GM23338 (cell line): ENCODE data around the gene SYNE1. TPM values are rescaled to one million over a fixed set of nuclear protein-coding genes. Genes with fewer than 3 reads are reported as not detected.

ENCODE experiments used
- ATAC-seq: fragments of 200-7000 bp; cut with Tn5 transposase; 3 replicates; pipeline ENCODE4 v1.9.1; 2020
- DNase-seq: peaks from one replicate; pipeline ENCODE4 v3.0.0-alpha.2; 2015; ENCODE audit warnings: low spot score
- H2AFZ ChIP-seq: fragments of 200-600 bp; sonication (generic); 2 replicates; pipeline ENCODE4 v1.8.0; 2016; ENCODE audit warnings: antibody characterized with exemption, mild to moderate bottlenecking, moderate library complexity
- H3F3A ChIP-seq: fragments of 200-600 bp; sonication (generic); replicated peaks from 2 replicates; pipeline ENCODE4 v1.8.0; 2017; ENCODE audit warnings: antibody characterized with exemption, mixed run types, low read depth
- H3K27ac ChIP-seq: fragments of 200-600 bp; sonication (generic); 2 replicates; pipeline ENCODE4 v1.6.1; 2016; ENCODE audit warnings: low read depth
- H3K27me3 ChIP-seq: fragments of 200-600 bp; sonication (generic); 2 replicates; pipeline ENCODE4 v1.8.0; 2016; ENCODE audit warnings: mild to moderate bottlenecking, mixed run types, moderate library complexity; ENCODE audit not compliant: insufficient read depth
- H3K36me3 ChIP-seq: fragments of 200-600 bp; sonication (generic); 2 replicates; pipeline ENCODE4 v1.8.0; 2016; ENCODE audit warnings: mild to moderate bottlenecking; ENCODE audit not compliant: insufficient read depth
- H3K4me1 ChIP-seq: fragments of 200-600 bp; sonication (generic); 2 replicates; pipeline ENCODE4 v1.8.0; 2016; ENCODE audit warnings: mild to moderate bottlenecking, moderate library complexity; ENCODE audit not compliant: insufficient read depth
- H3K4me2 ChIP-seq: fragments of 200-600 bp; sonication (generic); 2 replicates; pipeline ENCODE4 v1.7.1; 2017; ENCODE audit warnings: mixed run types
- H3K4me3 ChIP-seq: fragments of 200-600 bp; sonication (generic); 2 replicates; pipeline ENCODE4 v1.6.1; 2016; ENCODE audit warnings: mixed run types
- H3K79me2 ChIP-seq: fragments of 200-600 bp; sonication (generic); replicated peaks from 2 replicates; pipeline ENCODE4 v1.8.0; 2017; ENCODE audit warnings: mild to moderate bottlenecking; ENCODE audit not compliant: insufficient read depth
- H3K9me2 ChIP-seq: fragments of 200-600 bp; sonication (generic); 2 replicates; pipeline ENCODE4 v1.8.0; 2017; ENCODE audit not compliant: insufficient read depth
- H4K20me1 ChIP-seq: fragments of 200-600 bp; sonication (generic); replicated peaks from 2 replicates; pipeline ENCODE4 v1.8.0; 2017; ENCODE audit warnings: mild to moderate bottlenecking; ENCODE audit not compliant: insufficient read depth
- H3K27ac Mint-ChIP-seq: 2 replicates; pipeline ENCODE4 v1.8.0; 2020; ENCODE audit warnings: inconsistent platforms, mild to moderate bottlenecking, moderate library complexity, mixed read lengths
- H3K27me3 Mint-ChIP-seq: 3 replicates; pipeline ENCODE4 v1.8.0; 2022; ENCODE audit warnings: low read depth, mild to moderate bottlenecking, moderate library complexity, mixed read lengths, inconsistent platforms; ENCODE audit not compliant: insufficient read depth, poor library complexity
- H3K36me3 Mint-ChIP-seq: 3 replicates; pipeline ENCODE4 v1.8.0; 2021; ENCODE audit warnings: low read depth, mild to moderate bottlenecking, inconsistent platforms, moderate library complexity, mixed read lengths
- H3K4me1 Mint-ChIP-seq: 3 replicates; pipeline ENCODE4 v1.8.0; 2020; ENCODE audit warnings: mild to moderate bottlenecking, inconsistent platforms, mixed read lengths
- H3K4me3 Mint-ChIP-seq: 3 replicates; pipeline ENCODE4 v1.8.0; 2021; ENCODE audit warnings: moderate library complexity, mild to moderate bottlenecking, inconsistent platforms, mixed read lengths
- H3K9me3 Mint-ChIP-seq: 3 replicates; pipeline ENCODE4 v1.8.0; 2020; ENCODE audit warnings: moderate library complexity, mild to moderate bottlenecking, inconsistent platforms, mixed read lengths
- CREB1 ChIP-seq: fragments of 250-450 bp; sonication (Bioruptor Pico); IDR thresholded peaks from 2 replicates; pipeline ENCODE4 v1.5.0; 2020; ENCODE audit warnings: low read depth, mild to moderate bottlenecking, moderate library complexity
- CTCF ChIP-seq, 2 experiments: fragments of 200-600 bp in 1 of 2; sonication (generic) in 1 of 2; conservative IDR thresholded peaks; 2 replicates each; pipeline versions ENCODE4 v1.5.1 to v1.6.1; 2016 to 2017; ENCODE audit warnings: antibody characterized with exemption in 2 of 2, low read depth in 2 of 2, mild to moderate bottlenecking in 2 of 2, moderate library complexity in 1 of 2
- EZH2 ChIP-seq: fragments of 200-600 bp; sonication (generic); IDR thresholded peaks from one replicate; pipeline ENCODE4 v1.8.0; 2017; ENCODE audit warnings: antibody characterized with exemption, mild to moderate bottlenecking, low read depth; ENCODE audit not compliant: unreplicated experiment
- EZH2phosphoT487 ChIP-seq: fragments of 200-600 bp; sonication (generic); IDR thresholded peaks from one replicate; pipeline ENCODE4 v1.8.1; 2018; ENCODE audit warnings: antibody characterized with exemption; ENCODE audit not compliant: unreplicated experiment
- JUNB ChIP-seq: IDR thresholded peaks from one replicate; pipeline ENCODE4 v1.6.1; 2016; ENCODE audit warnings: antibody characterized with exemption; ENCODE audit not compliant: unreplicated experiment
- NANOG ChIP-seq: IDR thresholded peaks from 2 replicates; pipeline ENCODE4 v1.6.1; 2016; ENCODE audit warnings: antibody characterized with exemption, borderline replicate concordance
- POLR2AphosphoS5 ChIP-seq: IDR thresholded peaks from 2 replicates; pipeline ENCODE4 v1.6.1; 2016; ENCODE audit warnings: antibody characterized with exemption, low read depth
- REST ChIP-seq: IDR thresholded peaks from one replicate; pipeline ENCODE4 v1.6.1; 2018; ENCODE audit warnings: antibody characterized with exemption; ENCODE audit not compliant: unreplicated experiment
- STAT1 ChIP-seq: IDR thresholded peaks from one replicate; pipeline ENCODE4 v1.6.1; 2016; ENCODE audit warnings: antibody characterized with exemption; ENCODE audit not compliant: unreplicated experiment
- ZNF114 ChIP-seq: fragments of 250-450 bp; sonication (Bioruptor Pico); IDR thresholded peaks from 2 replicates; pipeline ENCODE4 v1.5.0; 2020; ENCODE audit warnings: mild to moderate bottlenecking, moderate library complexity
- ZNF331 ChIP-seq: fragments of 250-450 bp; sonication (Bioruptor Pico); IDR thresholded peaks from 2 replicates; pipeline ENCODE4 v1.5.0; 2020; ENCODE audit warnings: low read depth, mild to moderate bottlenecking, moderate library complexity
- polyA plus RNA-seq: library from polyadenylated mRNA; unstranded; fragments of >200 nt; fragmentation: Nextera tagmentation; extraction: Ambion mirVana; gene quantifications from 2 replicates; pipeline ENCODE4 v1.2.1, GENCODE V29; 2016
- total RNA-seq: library from RNA; depleted of rRNA; stranded (reverse); fragments of >200 nt; shearing (Covaris generic); gene quantifications from 2 replicates; pipeline ENCODE4 v1.2.3, GENCODE V29; 2014
- TF ChIP-seq, protein P1 (sequence below): IDR thresholded peaks from 2 replicates; pipeline ENCODE4 v1.6.1; 2016; ENCODE audit warnings: antibody characterized with exemption

SYNE1 gene
- total and polyA plus RNA-seq, 2 experiments from 2014 or later: 3.9 to 13.6 TPM

DNA sequence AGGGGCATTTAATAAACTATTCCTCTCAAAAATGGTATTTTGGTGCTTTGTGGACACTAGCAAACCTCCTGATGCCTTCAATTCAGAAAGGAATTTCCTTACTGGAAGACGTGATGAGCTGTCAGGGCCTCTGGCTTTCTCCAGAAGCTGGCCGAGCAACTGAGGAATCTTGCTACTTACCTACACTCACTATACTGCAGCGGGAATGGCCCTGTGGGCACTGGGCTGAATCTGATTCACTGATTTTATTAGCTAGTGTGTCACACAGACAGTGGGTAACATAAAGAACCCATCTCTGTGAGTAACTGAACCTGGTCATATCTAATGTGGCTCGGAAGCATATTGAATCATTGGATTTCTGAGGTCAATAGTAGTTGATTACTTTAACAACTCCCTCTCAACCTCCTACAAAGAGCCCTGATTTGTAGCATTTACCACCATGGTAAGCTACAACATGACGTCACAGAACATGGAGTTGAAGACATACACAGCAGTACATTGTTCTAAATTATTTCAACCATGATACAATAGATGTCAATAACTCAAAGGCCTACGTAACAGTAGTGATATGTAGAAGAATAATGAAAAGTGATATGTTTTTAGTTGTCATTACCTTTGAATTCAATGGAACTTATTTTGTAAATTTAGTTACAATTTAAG, 232.1 kb downstream of the SYNE1 start (continued):
- no peak for TF ChIP-seq ZNF114 (CRISPR knock-in tag)
- no peak for TF ChIP-seq NANOG
- TF ChIP-seq, protein P1, sequence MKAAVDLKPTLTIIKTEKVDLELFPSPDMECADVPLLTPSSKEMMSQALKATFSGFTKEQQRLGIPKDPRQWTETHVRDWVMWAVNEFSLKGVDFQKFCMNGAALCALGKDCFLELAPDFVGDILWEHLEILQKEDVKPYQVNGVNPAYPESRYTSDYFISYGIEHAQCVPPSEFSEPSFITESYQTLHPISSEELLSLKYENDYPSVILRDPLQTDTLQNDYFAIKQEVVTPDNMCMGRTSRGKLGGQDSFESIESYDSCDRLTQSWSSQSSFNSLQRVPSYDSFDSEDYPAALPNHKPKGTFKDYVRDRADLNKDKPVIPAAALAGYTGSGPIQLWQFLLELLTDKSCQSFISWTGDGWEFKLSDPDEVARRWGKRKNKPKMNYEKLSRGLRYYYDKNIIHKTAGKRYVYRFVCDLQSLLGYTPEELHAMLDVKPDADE: no peak
- no peak for TF ChIP-seq ZNF331
- TF ChIP-seq CREB1 (CRISPR knock-in tag): no peak
- TF ChIP-seq REST: no peak

DNA sequence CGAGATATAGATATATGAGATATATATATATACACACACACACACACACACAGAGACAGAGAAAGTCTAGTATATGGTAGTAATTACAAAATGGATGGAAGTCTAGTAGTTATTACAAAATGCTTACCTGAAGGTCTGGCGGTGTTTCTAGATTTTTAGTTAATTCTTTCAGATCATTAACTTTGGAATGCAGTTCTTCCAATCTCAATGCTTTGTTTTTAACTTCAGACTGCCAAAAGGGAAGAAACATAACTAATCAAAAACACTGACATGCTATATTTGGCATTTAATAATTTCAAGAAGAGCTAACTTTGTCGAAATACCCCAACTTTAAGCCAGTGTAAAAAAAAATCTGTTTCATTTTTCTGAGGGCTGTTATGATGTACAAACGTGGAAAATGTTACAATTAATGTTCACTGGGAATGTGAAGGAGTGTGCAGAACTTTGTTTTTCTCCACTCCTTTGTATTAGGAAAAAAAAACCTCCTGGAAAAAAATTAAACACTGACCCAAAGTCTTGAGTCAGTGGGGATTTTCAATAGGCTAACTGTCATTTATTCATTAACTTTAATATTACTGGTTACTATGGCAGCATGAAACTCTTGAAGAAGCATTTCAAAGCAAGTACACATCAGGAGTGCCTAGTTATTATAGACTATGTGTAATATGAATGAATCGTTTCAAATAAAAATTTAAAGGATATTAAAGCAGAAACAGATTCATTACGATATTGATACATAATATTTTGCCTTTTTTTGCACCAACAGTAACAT, 232.9 kb downstream of the SYNE1 start:
- ATAC-seq: no peak
- TF ChIP-seq CREB1 (CRISPR knock-in tag) (no peak), EZH2 (no peak), ZNF331 (no peak), CTCF (conservative IDR thresholded peaks at IDR 0.05; ENCODE audit: low read depth in 2 of 2) (no peak), JUNB (no peak), STAT1 (no peak), EZH2phosphoT487 (no peak), REST (no peak), NANOG (no peak), POLR2AphosphoS5 (no peak)
- TF ChIP-seq, protein P1: no peak

More for the DNA sequence above, 232.9 kb downstream of the SYNE1 start:
- H3K79me2 ChIP-seq: no peaks in the 10 kb centered on the region
- H2AFZ ChIP-seq: no peak overlapping the region
- H3K36me3 ChIP-seq: no peaks in the 10 kb centered on the region
- no peaks in the 10 kb centered on the region for H3K36me3 Mint-ChIP-seq
- H3K4me3 Mint-ChIP-seq: no peak overlapping the region
- H3K27ac Mint-ChIP-seq: no peak overlapping the region
- H3K27me3 ChIP-seq: no peaks in the 10 kb centered on the region
- no peak overlapping the region for H3K4me3 ChIP-seq
- no peaks in the 10 kb centered on the region for H3K4me1 ChIP-seq
- peaks cover 3% of the 10 kb centered on the region; the same call in 1 of the 2 replicates for H3K9me2 ChIP-seq
- H3K27me3 Mint-ChIP-seq: peaks cover 2% of the 10 kb centered on the region
- DNase-seq: no peak
- H3K4me2 ChIP-seq: no peak overlapping the region
- no peaks in the 10 kb centered on the region for H3K9me3 Mint-ChIP-seq
- H4K20me1 ChIP-seq: no peaks in the 10 kb centered on the region
- no peak overlapping the region for H3K27ac ChIP-seq
- H3K4me1 Mint-ChIP-seq: peaks cover 7% of the 10 kb centered on the region
- H3F3A ChIP-seq: no peaks in the 10 kb centered on the region
